HepG2 (cell line): ENCODE measurements around the gene DCUN1D4. TPM values are rescaled to one million over a fixed set of nuclear protein-coding genes. Genes with fewer than 3 reads are reported as not detected.
A peak's percentile ranks its signal among the peaks of the same experiment; 100 is the strongest.

Source experiments
- ARID3A ChIP-seq: IDR thresholded peaks from 2 replicates; pipeline ENCODE4 v1.6.1; 2012; ENCODE audit warnings: low read depth, low read length, improper control_type of control experiment
- BRCA1 ChIP-seq: sonication (generic); formaldehyde crosslinking; IDR thresholded peaks from 2 replicates; pipeline ENCODE4 v1.4.0; 2020; ENCODE audit warnings: missing genetic modification reagents
- BRD4 ChIP-seq: sonication (generic); formaldehyde crosslinking; IDR thresholded peaks from 2 replicates; pipeline ENCODE4 v1.4.0; 2020; ENCODE audit warnings: missing genetic modification reagents
- CENPT ChIP-seq: sonication (generic); formaldehyde crosslinking; IDR thresholded peaks from 2 replicates; pipeline ENCODE4 v1.8.0; 2022; ENCODE audit warnings: low read depth, mild to moderate bottlenecking, moderate library complexity, missing genetic modification reagents
- E2F1 ChIP-seq: sonication (generic); formaldehyde crosslinking; IDR thresholded peaks from 2 replicates; pipeline ENCODE4 v1.5.0; 2020; ENCODE audit warnings: missing genetic modification reagents
- FOXJ3 ChIP-seq: sonication (generic); formaldehyde crosslinking; IDR thresholded peaks from 2 replicates; pipeline ENCODE4 v1.4.0; 2020; ENCODE audit warnings: missing genetic modification reagents, mild to moderate bottlenecking, borderline replicate concordance
- PHF5A ChIP-seq: IDR thresholded peaks from one replicate; pipeline ENCODE4 v1.6.1; 2018; ENCODE audit warnings: low read depth, missing genetic modification reagents; ENCODE audit not compliant: unreplicated experiment
- THAP9 ChIP-seq: sonication (generic); formaldehyde crosslinking; IDR thresholded peaks from 2 replicates; pipeline ENCODE4; 2020; ENCODE audit warnings: missing genetic modification reagents, mild to moderate bottlenecking, borderline replicate concordance
- ZBTB2 ChIP-seq: sonication (generic); formaldehyde crosslinking; IDR thresholded peaks from 2 replicates; pipeline ENCODE4 v1.8.0; 2022; ENCODE audit warnings: low read depth, missing genetic modification reagents
- ZHX2 ChIP-seq, 2 experiments: sonication (generic) in 1 of 2; formaldehyde crosslinking in 1 of 2; IDR thresholded peaks; 2 replicates each; pipeline versions ENCODE4 v1.6.1 to v1.9.0; 2014 to 2022; ENCODE audit warnings: antibody characterized with exemption in 1 of 2, borderline replicate concordance in 1 of 2, inconsistent platforms in 1 of 2, low read depth in 1 of 2, missing genetic modification reagents in 1 of 2
- ZNF256 ChIP-seq: sonication (generic); formaldehyde crosslinking; conservative IDR thresholded peaks from 2 replicates; pipeline ENCODE4 v1.4.0; 2020; ENCODE audit warnings: missing genetic modification reagents
- ZNF280B ChIP-seq: sonication (generic); formaldehyde crosslinking; IDR thresholded peaks from 2 replicates; pipeline ENCODE4 v1.5.0; 2020; ENCODE audit warnings: missing genetic modification reagents, mild to moderate bottlenecking, borderline replicate concordance
- ZNF331 ChIP-seq: sonication (generic); formaldehyde crosslinking; IDR thresholded peaks from 2 replicates; pipeline ENCODE4 v1.4.0; 2020; ENCODE audit warnings: missing genetic modification reagents
- polyA plus RNA-seq, 8 experiments: library from polyadenylated mRNA; depleted of rRNA in 3 of 8; stranded (reverse) in 7 of 8; unstranded in 1 of 8; fragments of >200 nt; fragmentation: Illumina TruSeq in 4 of 8; extraction: Trizol in 4 of 8; gene quantifications; 2 replicates each; pipeline versions ENCODE4 v1.2.1 to v1.2.3, GENCODE V29; 2011 to 2016; ENCODE audit warnings: low read depth in 4 of 8, missing spikeins in 1 of 8, mixed read lengths in 1 of 8; ENCODE audit not compliant: insufficient read depth in 1 of 8
- total RNA-seq, 5 experiments: library from RNA; depleted of rRNA; stranded (reverse); fragments of >200 nt; fragmentation: Illumina TruSeq; extraction: Trizol; gene quantifications; 2 replicates each; pipeline ENCODE4 v1.2.3, GENCODE V29; 2016; ENCODE audit warnings: low read depth in 1 of 5

Gene DCUN1D4
- total and polyA plus RNA-seq, 2 of the 13 experiments (the other 11 are each of a cell fraction or from before 2014, with no cell fraction given): 27.9 to 44.4 TPM

GRCh38 chr4:51909236-51909703, 66.3 kb downstream of the DCUN1D4 start (continued):
- TF ChIP-seq ZBTB2 (CRISPR knock-in tag): peak; percentile 43; the same call in 1 of the 2 replicates
- TF ChIP-seq ZNF256 (CRISPR knock-in tag): no peak
- TF ChIP-seq FOXJ3 (CRISPR knock-in tag): peak; percentile 100
- peak; percentile 81; the same call in 1 of the 2 replicates for TF ChIP-seq ZHX2 (IDR thresholded peaks at IDR 0.05; ENCODE audit: low read depth)
- TF ChIP-seq ZHX2 (CRISPR knock-in tag; IDR thresholded peaks at IDR 0.05; ENCODE audit: borderline replicate concordance): no peak
- TF ChIP-seq THAP9 (CRISPR knock-in tag): peak; percentile 34; the same call in 1 of the 2 replicates
- TF ChIP-seq BRCA1 (CRISPR knock-in tag): 0 out of 2 replicates have a peak, but pooled peaks have one; percentile 77
- TF ChIP-seq E2F1: no peak; the same call in 1 of the 2 replicates
- peak; percentile 66; the same call in 1 of the 2 replicates for TF ChIP-seq ARID3A
- TF ChIP-seq CENPT (CRISPR knock-in tag): no peak
- no peak for TF ChIP-seq ZNF280B (CRISPR knock-in tag)
- TF ChIP-seq PHF5A (CRISPR knock-in tag): peak; percentile 96
- peak; percentile 97 for TF ChIP-seq ZNF331 (CRISPR knock-in tag)
- TF ChIP-seq BRD4: no peak
